Endometrium (tissue), 2 donors: Measurements from ENCODE around the gene COPZ2.
"Not testable (repeated sequence)": the region's sequence is repeated elsewhere in the genome, so short reads cannot be mapped to it uniquely, and the experiment has no call there.

ENCODE experiments used
- FAIRE-seq: peaks from 2 replicates; lab custom pipeline; 2012; peaks lifted over from hg19 to GRCh38; lab: Jason Lieb, UNC
- donor health status: control.
- donor health status: control.

COPZ2 gene

DNA sequence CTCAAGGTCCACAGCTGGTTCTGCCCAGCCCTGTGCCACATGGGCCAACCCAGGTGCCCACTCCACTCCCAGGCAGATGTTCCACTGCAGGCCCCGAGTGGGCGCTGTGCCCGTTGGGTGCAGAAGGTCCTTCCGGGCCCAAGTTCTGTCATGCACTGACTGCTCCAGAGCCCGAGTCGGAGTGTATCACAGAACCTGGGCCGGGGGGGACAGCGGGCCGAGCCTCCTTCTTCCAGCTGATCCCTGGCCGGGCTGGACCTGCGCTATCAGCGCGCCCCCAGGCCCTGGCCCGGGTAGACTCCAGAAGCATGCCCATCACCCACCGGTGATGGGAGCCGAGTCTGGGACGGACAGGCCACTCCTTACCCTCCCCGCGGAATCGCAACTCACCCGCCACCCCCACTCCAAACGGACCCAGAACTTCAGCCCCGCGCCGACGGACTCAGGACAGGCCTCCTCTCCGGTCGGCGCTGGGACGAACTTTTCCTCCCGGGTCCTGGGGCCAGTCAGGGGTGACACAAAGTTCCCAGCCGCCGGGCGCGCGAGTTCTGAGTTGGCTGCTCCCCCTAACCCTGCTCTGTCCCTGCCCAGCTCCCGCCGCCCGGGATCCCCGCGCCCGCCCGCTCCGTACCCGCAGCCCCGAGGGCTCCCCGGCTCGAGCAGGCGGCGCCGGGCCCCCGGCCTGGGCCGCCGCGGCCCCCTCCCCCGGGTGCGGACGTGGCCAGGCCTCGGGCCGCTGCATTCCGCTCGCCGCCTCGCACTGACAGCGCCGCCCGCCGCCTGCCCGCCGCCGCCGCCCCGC, at the start of gene COPZ2:
TSS of gene COPZ2 (minus strand) at position 762 of the 802 bp plus-strand sequence. CDS start at position 742, 20 bp downstream.
- no peak for FAIRE-seq

- FAIRE-seq = no peak
Observed at GRCh38 chr17:48084932-48085331, 47.3 kb upstream of the COPZ2 start.

- FAIRE-seq = no peak
Observed at GRCh38 chr17:48081858-48082257, 44.3 kb upstream of the COPZ2 start.

DNA sequence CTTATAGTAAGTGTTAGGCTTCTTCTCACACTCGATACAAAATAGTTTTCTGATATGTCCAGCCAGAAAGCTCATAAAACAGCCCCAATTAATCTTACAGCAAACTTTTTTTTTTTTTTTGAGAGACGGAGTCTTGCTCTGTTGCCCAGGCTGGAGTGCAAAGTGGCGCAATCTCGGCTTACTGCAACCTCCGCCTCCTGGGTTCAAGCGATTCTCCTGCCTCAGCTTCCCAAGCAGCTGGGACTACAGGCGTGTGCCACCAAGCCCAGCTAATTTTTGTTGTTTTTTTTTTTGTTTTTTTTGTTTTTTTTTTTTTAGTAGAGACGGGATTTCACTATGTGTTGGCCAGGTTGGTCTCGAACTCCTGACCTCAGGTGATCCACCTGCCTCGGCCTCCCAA, 39.6 kb upstream of the COPZ2 start:
- FAIRE-seq = not testable (repeated sequence)

- peak; percentile 70 for FAIRE-seq
Observed at GRCh38 chr17:48074322-48075081, 36.9 kb upstream of the COPZ2 start.

DNA sequence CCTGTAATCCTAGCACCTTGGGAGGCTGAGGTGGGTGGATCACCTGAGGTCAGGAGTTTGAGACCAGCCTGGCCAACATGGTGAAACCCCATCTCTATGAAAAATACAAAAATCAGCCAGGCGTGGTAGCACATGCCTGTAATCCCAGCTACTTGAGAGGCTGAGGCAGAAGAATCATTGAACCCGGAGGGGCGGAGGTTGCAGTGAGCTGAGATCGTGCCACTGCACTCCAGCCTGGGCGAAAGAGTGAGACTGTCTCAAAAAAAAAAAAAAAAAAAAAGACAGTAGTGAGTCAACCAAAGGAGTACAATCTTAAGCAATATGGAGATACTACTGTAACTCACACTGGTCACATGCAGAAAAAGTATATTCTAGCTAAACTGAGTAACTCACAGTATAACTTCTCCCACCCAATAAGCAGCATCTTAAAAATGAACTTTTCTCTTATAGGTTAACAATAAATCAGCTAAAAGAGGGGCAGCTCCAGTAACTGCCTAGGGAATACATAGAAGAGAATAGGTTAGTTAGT, 36.0 kb upstream of the COPZ2 start:
- not testable (repeated sequence) for FAIRE-seq

GRCh38 chr17:48072811-48073210, 35.2 kb upstream of the COPZ2 start:
- not testable (repeated sequence) for FAIRE-seq

- FAIRE-seq = no peak
Observed at GRCh38 chr17:48071654-48072053, 34.1 kb upstream of the COPZ2 start.

DNA sequence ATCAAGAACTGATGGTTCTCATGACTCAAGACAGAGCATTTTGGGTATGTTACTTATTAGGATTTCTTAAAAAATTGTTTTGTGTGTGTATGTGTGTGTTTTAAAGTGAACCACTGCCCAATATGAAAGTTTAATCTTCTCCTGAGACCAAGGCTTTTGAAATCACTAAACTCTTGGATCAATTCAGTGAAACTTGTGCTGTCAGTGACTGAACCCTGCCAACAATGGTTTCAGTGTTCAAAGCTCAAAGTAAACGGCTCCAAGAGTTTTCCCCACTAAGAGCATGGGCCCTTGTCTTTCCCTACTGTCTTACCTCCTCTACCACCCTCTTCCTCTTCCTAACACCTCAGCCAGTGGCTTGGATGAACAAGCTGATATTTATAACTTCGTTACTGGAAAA, 32.6 kb upstream of the COPZ2 start:
- no peak for FAIRE-seq

DNA sequence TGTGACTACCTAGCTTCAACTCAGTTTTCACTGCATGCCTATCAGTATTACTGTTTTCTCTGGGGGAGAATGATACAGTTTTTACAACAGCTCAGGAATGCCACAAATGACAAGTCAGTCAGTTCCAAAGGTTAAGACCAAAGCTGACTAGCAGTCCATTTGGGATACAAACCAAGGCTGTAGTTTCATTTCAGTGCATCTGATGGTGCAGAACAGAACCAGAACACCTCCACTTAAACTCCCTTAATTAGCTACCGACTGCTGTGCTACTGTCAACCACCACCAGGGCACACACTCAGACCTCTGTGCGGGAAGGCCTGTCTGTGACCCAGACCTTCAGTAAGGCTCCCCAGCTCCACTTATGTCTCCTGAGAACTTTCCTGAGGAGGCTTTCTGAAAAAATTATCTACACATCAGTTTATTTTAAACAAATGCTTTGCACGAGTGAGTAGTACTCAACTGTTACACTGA, 30.9 kb upstream of the COPZ2 start:
- FAIRE-seq = no peak

GRCh38 chr17:48067808-48068207, 30.2 kb upstream of the COPZ2 start:
- not testable (repeated sequence) for FAIRE-seq

DNA sequence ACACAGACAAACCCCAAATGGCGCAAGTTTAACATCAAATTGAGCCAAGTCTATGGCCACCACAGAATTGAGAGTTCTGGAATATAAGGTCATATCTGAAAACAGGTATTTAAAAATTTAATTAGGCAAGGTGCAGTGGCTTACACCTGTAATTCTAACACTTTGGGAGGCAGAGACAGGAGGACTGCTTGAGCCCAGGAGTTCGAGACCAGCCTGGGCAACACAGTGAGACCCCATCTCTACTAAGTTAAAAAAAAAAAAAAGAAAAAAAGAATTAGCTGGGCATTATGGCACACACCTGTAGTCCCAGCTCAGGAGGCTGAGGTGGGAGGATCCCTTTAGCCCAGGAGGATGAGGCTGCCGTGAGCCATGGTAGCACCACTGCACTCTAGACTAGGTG, 29.6 kb upstream of the COPZ2 start:
- no peak for FAIRE-seq

- no peak for FAIRE-seq
Observed at GRCh38 chr17:48066656-48067055, 29.1 kb upstream of the COPZ2 start.

DNA sequence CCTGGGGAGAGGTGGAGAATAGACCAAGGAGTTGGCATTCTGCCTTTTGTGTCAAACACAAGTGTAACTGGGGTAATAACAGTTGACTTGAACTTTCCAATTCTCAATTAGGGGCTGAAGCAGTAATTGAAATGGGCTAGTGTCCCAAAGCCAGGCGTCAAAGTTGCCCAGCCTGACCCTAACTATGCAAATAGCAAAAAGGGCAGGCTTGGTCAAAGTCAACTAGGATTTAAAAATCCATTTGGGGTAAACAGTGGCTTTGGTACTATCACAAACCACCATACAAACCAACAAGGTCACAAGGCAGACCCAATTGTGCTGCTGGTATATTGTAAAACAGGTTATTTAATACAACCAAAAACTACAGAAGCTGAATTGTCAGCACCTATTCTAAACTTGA, 28.6 kb upstream of the COPZ2 start:
- no peak for FAIRE-seq

DNA sequence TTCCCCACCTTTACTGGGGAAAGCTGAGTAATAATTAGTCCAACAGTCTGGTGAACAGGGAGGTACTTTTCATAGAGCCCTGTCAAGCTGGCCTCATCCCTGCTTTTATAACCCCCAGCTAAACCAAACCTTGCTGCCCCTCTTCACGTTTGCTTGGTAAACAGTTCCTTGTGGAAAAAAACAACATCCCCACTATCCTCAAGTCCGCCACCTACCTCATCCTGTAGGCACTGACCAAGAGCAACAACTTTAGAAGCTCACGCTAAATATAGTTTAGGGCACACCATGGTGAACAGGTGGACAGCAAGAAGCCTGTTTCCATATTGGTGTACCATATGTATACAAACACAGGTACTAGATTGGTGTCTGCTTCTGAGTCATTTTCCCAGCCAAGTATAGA, 27.0 kb upstream of the COPZ2 start:
- no peak for FAIRE-seq

GRCh38 chr17:48062273-48062672, 24.7 kb upstream of the COPZ2 start:
- no peak for FAIRE-seq

GRCh38 chr17:48060249-48060648, 22.7 kb upstream of the COPZ2 start:
- FAIRE-seq = no peak

DNA sequence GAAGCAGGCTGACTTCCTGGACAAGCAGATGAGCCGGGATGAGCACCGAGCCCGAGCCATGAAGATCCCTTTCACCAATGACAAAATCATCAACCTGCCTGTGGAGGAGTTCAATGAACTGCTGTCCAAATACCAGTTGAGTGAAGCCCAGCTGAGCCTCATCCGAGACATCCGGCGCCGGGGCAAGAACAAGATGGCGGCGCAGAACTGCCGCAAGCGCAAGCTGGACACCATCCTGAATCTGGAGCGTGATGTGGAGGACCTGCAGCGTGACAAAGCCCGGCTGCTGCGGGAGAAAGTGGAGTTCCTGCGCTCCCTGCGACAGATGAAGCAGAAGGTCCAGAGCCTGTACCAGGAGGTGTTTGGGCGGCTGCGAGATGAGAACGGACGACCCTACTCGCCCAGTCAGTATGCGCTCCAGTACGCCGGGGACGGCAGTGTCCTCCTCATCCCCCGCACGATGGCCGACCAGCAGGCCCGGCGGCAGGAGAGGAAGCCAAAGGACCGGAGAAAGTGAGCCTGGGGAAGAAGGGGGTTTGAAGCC, 21.6 kb upstream of the COPZ2 start:
- no peak for FAIRE-seq

GRCh38 chr17:48058393-48059124, 21.0 kb upstream of the COPZ2 start:
- no peak for FAIRE-seq

GRCh38 chr17:48057626-48058025, 20.0 kb upstream of the COPZ2 start:
- FAIRE-seq = no peak

GRCh38 chr17:48056879-48057278, 19.3 kb upstream of the COPZ2 start:
- no peak for FAIRE-seq

- FAIRE-seq = no peak
Observed at GRCh38 chr17:48056246-48056745, 18.7 kb upstream of the COPZ2 start.
